GM18505 (cell line): ENCODE data around the gene VLDLR.
A peak's percentile ranks its signal among the peaks of the same experiment; 100 is the strongest.

Experiments used
- ATAC-seq: cut with Tn5 transposase; IDR thresholded peaks from one replicate; pipeline ENCODE4 v1.9.1; 2021; ENCODE audit not compliant: unreplicated experiment
- POLR2A ChIP-seq: IDR thresholded peaks from 4 replicates; pipeline ENCODE4 v1.6.1; 2011; ENCODE audit warnings: borderline replicate concordance; ENCODE audit not compliant: insufficient read depth, insufficient read length; ENCODE audit errors: extremely low read depth

Gene VLDLR

DNA sequence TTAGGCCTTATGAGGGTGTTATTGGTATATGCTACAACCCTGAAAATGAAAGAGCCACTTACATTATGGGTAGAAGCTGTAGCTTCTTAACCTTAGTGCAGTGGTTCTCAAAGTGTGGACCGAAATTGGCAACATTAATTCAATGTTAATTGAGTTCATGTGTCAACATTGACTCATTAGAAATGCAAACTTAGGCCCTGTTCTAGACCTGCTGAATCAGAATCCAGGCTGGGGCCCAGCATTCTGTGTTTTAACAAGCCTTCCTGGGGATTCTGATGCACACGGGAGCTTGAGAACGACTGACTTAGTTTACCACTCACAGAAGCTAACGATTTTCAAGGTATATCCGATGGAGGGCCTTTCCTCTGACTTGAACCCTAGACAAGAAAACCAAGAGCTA, 7.3 kb downstream of the VLDLR start:
- ATAC-seq: no peak
- TF ChIP-seq POLR2A: no peak

DNA sequence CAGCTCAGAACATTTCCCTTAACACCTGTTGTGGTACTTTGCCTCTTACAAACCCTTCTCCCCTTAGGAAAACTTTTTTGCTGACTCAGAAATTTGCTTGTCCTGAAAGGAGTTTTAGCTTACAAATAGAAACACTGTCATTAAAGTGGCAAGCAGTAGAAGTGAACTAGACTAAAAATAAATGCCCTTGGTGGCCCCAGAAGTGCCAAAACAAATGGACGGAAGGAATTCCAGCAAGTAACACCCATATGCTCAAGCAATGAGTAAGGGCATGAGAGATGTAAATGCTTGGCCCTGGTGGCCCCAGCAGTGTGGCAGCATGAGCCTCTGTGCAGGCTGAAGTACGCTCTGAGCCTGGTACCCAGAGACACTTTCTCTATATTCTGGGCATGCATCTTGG, 8.6 kb downstream of the VLDLR start:
- ATAC-seq: no peak
- no peak for TF ChIP-seq POLR2A

DNA sequence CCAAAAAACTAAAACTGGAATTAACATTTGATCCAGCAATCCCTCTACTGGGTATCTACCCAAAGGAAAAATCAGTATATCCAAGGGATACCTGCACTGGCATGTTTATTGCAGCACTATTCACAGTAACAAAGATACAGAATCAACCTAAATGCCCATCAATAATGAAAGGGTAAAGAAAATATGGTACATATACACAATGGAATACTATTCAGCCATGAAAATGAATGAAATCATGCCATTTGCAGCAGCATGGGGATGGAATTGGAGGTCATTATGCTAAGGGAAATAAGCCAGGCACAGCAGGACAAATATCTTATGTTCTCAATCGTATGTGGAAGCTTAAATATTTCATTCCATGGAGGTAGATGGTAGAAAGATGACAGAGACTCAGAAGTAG, 9.7 kb downstream of the VLDLR start:
- TF ChIP-seq POLR2A: no peak
- ATAC-seq: no peak

DNA sequence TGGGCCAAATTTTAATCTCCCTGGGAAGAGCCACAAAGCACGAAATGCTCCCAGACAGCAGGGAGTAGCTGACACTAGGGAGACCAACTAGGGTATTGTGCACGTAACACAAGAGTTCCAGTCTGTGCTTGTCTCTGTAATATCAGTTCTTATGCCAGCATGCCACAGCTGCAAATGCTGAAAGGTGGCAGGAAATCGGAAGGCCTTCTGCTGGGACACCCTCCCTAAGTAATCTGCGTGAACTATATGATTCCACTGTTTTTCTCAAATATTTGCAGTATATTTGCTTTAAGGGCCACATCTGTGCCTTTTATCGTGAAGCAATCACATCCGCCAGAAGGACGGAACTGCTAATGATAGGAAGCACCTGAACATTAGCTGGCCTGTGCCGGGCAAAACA, 12.6 kb downstream of the VLDLR start:
- no peak for ATAC-seq
- no peak for TF ChIP-seq POLR2A

DNA sequence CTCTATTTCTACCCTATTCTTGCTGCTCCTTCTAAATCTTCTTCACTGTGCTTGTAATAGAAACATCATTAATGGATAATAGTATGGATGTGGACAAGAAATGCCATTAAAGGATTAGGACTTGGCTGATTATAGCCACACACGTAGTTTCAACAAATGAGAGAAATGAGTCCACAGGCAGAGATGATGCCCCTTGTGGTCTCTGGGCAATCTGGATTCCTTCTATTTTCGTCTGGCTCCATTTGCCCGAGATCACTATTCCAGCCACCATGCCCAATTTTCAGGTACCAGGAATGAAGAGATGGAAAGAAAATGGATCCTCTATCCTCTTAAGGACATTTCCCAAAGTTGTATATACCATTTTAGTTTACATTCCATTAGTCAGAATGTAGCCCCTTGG, 13.2 kb downstream of the VLDLR start:
- no peak for ATAC-seq
- TF ChIP-seq POLR2A: no peak

DNA sequence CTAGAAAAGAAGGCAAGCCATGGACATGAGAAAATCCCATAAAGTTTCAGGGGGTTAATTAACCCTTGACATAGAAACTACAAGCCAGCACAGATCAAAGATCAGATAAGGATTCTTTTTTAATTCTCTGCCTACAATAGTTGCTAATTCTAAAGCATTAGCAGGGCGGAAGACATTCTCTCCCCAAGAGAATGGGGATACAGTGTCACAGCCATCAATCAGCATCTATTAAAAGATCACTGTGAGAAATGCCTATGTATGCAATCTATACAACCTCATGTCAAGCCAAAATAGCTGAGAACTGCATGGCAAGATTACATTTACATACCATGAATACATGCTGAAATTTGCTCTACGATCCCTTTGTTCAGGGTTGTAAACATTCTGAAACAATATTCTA, 14.3 kb downstream of the VLDLR start:
- TF ChIP-seq POLR2A: no peak
- no peak for ATAC-seq

DNA sequence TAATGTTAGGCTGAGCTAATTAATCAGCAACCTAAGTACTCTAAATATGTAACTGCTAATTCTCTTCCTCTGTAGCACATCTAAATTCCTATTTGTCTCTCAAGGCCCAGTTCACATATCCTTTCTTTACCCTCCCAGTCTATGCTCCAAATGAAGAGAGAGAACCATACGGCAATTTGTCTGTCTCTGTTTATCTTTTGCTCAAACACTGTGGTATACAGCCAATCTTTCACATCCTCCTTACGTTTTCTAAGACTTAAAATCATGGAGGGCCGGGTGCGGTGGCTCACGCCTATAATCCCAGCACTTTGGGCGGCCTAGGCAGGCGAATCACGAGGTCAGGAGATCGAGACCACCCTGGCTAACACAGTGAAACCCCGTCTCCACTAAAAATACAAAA, 15.8 kb downstream of the VLDLR start:
- no peak for ATAC-seq
- no peak for TF ChIP-seq POLR2A

DNA sequence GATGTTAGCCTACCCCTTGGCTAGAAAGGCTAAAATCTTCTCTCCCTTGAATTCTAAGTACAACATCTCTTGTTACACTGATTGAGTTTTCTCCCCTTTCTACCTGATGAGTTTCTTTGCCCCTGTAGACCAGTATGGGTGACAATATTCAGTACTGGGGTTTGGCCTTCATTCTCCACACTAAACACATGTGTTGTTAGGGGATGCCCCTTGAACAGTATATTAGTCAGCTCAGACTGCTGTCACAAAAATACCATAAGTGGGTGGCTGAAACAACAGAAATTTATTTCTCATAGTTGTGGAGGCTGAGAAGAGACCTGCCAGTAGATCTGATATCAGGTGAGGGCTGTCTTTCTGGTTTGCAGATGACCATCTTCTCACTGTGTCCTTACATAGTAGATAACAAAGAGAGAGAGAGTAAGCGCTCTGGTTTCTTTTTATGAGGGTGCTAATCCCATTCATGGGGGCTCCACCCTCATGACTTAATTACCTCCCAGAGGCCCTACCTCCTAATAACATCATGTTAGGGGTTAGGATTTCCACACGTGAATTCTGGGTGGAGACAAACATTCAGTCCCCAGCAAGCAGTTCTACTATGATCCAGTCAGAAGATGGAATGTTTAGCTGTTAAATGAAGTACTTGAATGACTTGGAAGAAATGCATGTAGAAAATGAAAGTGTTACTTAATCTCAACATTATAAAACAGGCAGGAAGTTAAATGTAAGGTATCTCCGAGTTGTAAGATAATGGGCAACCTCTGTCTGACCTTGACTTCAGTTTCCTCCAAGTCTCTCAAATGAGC, 17.5 kb downstream of the VLDLR start:
- TF ChIP-seq POLR2A: no peak
- ATAC-seq: peak; percentile 75

DNA sequence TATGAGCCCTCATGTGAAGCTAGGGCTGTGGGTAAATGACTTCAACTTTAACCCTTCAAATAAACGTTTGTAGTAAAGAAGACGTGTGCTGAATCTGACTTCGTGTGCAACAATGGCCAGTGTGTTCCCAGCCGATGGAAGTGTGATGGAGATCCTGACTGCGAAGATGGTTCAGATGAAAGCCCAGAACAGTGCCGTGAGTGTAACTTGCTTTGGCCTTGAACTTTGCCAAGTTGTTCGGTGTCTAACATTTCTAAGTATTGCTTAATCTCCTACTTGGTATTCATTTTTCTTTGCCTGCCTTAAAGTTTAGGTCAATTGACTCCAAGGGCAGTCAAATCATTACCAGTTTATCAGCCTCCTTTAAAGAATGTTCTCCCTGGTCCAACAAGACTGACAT, 18.2 kb downstream of the VLDLR start:
- TF ChIP-seq POLR2A: no peak
- ATAC-seq: no peak

DNA sequence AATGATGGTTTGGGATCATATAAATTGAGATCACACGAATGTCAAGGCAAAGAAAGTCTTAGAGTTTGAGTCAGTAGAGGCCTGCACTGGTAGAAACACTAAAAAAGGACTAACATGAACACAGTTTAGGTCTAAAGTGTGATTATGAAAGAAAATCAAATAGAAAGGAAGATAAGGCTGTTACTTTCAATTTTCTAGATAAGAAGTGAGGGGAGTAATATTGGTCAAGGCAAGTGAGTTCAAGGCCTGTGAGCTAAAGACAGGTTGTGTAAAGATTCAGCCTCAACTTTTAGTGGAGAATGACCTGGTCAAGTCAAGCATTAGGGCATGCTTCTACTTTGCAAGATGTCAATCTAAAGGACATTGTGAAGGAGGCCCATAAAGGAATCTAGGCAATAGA, 19.0 kb downstream of the VLDLR start:
- no peak for ATAC-seq
- no peak for TF ChIP-seq POLR2A

DNA sequence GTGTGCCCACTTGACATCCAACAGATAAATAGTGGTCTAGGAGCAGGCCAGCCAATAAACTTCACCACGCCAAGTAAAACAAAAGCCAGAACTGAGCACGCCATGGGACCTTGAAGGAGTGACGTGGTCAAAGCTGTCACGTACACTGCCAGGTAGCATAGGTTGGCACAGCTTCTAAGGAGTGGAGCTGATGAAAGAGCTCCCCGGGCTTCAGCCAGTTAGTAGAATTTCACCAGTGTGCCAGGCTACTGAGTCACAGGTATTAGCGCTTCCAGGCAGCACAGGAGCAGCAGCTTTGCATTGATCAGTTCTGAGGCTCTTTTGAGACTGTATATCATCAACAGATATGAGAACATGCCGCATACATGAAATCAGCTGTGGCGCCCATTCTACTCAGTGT, 19.4 kb downstream of the VLDLR start:
- ATAC-seq: no peak
- TF ChIP-seq POLR2A: no peak

DNA sequence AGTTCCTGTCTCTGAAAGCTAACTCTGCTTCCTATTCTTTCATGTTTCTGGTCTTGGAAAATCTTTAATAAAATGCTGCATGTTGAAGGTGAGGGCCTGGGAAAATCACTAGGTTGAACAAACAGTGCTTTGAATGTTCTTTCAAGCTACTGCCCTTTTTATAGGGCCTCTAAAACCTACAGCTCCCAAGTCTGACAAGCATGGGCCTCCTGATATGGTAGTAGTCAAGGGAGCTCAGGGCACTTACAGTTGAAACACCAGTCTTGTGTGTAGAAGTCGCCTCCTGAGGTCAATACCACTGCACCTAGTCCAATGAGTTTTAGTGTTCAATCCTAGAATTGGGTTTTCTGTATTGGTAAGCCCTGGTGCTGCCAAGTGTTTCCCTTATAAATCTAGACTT, 20.5 kb downstream of the VLDLR start:
- no peak for TF ChIP-seq POLR2A
- no peak for ATAC-seq

DNA sequence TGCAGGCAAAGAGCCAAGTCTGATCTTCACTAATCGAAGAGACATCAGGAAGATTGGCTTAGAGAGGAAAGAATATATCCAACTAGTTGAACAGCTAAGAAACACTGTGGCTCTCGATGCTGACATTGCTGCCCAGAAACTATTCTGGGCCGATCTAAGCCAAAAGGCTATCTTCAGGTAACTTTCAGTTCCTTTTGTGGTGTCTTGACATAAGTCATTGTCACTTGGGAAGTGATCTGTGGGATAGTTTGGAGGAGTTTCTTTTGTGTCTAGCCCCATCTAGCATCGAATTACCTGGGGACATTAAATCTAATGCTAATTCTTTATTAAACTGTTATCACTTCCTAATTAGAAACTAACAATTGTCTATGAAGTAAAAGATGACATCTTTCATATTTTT, 24.0 kb downstream of the VLDLR start:
- TF ChIP-seq POLR2A: no peak
- ATAC-seq: peak; percentile 71

DNA sequence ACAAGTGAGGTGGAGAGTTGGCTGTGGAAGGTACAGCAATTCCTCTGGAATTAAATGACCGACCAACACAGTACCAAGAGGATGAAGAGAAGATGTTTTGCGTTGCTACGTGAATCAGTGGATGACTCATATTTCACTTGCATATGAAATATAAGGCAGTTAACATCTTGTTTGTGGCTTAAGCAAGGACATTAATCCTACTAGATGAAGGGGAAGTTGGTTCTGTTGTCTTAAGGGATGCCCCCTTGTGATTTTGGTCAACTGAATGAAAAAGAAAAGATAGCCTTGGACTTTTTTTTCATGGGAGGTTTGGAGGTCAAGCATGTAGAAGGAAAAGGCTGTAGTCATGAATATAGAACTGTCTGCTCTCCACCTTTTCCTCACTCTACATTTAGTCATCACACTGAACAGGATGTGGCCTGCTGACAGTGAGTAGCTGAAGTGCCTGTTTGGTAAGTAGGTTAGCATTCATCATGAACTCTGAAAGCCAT, 33.9 kb downstream of the VLDLR start:
- no peak for TF ChIP-seq POLR2A
- peak; percentile 65 for ATAC-seq
